ENCODE data around the gene KIAA1958. TPM values are rescaled to one million over a fixed set of nuclear protein-coding genes. Genes with fewer than 3 reads are reported as not detected.

KIAA1958 gene
- total RNA-seq, 3 donors from 2014 or later, result 7.4 to 12.7 (median 9.3) TPM

GRCh38 chr9:112562235-112562958, 75.8 kb downstream of the KIAA1958 start:
- no peak for ATAC-seq

GRCh38 chr9:112569186-112569585, 82.6 kb downstream of the KIAA1958 start:
- ATAC-seq, result no peak

More at GRCh38 chr9:112562235-112562958, 75.8 kb downstream of the KIAA1958 start:
- Histone ChIP-seq H3K36me3 (ENCODE audit: low read depth) (no peaks in the 10 kb centered on the region), H3K4me3 (no peak overlapping the region), H3K4me1 (ENCODE audit: low read depth) (no peaks in the 10 kb centered on the region), H3K9me3 (no peaks in the 10 kb centered on the region)
- no peak for TF ChIP-seq CTCF (IDR thresholded peaks at IDR 0.05)
- intact Hi-C loops (cut with DNase I, micrococcal nuclease), result no loop called here
- no peak for DNase-seq

GRCh38 chr9:112570671-112571167, 84.1 kb downstream of the KIAA1958 start:
- H3K4me3 ChIP-seq, result no peak overlapping the region
- DNase-seq, result peak in 2 of 3 donors; percentile 39 to 46
- intact Hi-C loops (cut with DNase I, micrococcal nuclease), result no loop called here
- H3K9me3 ChIP-seq, result no peaks in the 10 kb centered on the region
- peaks cover 3% of the 10 kb centered on the region for H3K4me1 ChIP-seq (ENCODE audit: low read depth)
- TF ChIP-seq CTCF (IDR thresholded peaks at IDR 0.05), result no peak
- H3K36me3 ChIP-seq (ENCODE audit: low read depth), result no peaks in the 10 kb centered on the region
- peak; percentile 69 for ATAC-seq

More at GRCh38 chr9:112569186-112569585, 82.6 kb downstream of the KIAA1958 start:
- Histone ChIP-seq H3K9me3 (no peaks in the 10 kb centered on the region), H3K4me3 (no peak overlapping the region), H3K4me1 (ENCODE audit: low read depth) (peaks cover 3% of the 10 kb centered on the region), H3K36me3 (ENCODE audit: low read depth) (no peaks in the 10 kb centered on the region)
- intact Hi-C loops (cut with DNase I, micrococcal nuclease), result no loop called here
- DNase-seq, result no peak
- TF ChIP-seq CTCF (IDR thresholded peaks at IDR 0.05), result no peak

GRCh38 chr9:112571624-112572355, 85.2 kb downstream of the KIAA1958 start:
- no peak for DNase-seq
- Histone ChIP-seq H3K9me3 (no peaks in the 10 kb centered on the region), H3K4me1 (ENCODE audit: low read depth) (peaks cover 3% of the 10 kb centered on the region), H3K4me3 (no peak overlapping the region), H3K36me3 (ENCODE audit: low read depth) (no peaks in the 10 kb centered on the region)
- TF ChIP-seq CTCF (IDR thresholded peaks at IDR 0.05), result no peak
- ATAC-seq, result no peak
- intact Hi-C loops (cut with DNase I, micrococcal nuclease), result no loop called here

- Histone ChIP-seq H3K4me3 (no peak overlapping the region), H3K9me3 (no peaks in the 10 kb centered on the region), H3K4me1 (ENCODE audit: low read depth) (peaks cover 3% of the 10 kb centered on the region), H3K36me3 (ENCODE audit: low read depth) (no peaks in the 10 kb centered on the region)
- ATAC-seq (no peak), DNase-seq (no peak)
- intact Hi-C loops (cut with DNase I, micrococcal nuclease), result no loop called here
- no peak for TF ChIP-seq CTCF (IDR thresholded peaks at IDR 0.05)
These were observed 85.8 kb downstream of the KIAA1958 start for GRCh38 chr9:112572416-112572815.
